HG02973 (cell line): ENCODE results near the gene VWDE.
"Not testable (repeated sequence)": the region's sequence is repeated elsewhere in the genome, so short reads cannot be mapped to it uniquely, and the experiment has no call there.

Source experiments
- ATAC-seq: cut with Tn5 transposase; IDR thresholded peaks from one replicate; pipeline ENCODE4 v1.9.1; 2021; ENCODE audit warnings: moderate library complexity; ENCODE audit not compliant: unreplicated experiment

The VWDE gene

DNA sequence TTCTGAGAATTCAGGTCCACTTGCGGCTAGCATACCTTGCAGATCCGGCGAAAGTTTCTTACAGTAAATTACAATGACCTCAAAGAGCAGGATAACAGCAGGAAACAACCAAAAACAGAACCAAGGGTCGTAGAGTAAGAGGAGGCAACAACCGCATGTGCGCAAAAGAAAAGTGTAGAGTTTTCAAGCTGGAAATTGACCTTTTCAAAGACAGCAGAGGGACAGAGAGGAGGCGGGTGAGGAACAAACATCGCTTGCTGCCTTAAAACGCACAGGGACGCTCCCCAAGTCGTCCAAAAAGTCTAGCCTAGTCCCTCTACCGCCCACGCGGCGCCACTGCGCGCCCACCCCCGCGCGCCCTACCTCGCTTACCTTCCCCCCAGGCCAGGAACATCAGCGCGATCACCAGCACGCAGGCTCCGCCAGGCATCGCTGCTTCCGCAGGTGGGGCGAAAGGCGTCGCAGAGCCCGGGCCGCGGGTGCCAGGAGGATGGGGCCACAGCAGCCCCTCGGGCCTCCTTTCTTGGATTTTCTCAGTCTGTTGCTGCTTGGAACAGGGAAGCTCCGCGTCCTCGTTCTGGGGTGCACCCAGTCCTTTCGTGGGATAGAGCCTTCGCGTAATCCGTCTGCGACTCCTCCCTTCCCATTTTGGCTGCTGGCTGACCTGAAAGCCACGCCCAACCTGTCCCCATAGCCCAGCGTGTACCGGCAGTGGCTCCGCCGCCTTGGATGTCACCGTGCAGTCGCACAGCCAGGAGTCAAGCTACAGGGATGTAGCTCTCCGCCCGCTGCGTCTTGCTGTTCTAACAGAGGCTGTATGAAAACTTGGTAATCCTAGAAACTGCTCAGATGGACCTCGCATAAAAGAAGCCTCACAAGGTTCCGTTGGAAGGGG, at the start of gene VWDE:
Gene VWDE (minus strand): TSS at position 579 of the 895 bp plus-strand sequence. CDS start 149 bp downstream, at position 430.
- ATAC-seq, result peak; percentile 48

DNA sequence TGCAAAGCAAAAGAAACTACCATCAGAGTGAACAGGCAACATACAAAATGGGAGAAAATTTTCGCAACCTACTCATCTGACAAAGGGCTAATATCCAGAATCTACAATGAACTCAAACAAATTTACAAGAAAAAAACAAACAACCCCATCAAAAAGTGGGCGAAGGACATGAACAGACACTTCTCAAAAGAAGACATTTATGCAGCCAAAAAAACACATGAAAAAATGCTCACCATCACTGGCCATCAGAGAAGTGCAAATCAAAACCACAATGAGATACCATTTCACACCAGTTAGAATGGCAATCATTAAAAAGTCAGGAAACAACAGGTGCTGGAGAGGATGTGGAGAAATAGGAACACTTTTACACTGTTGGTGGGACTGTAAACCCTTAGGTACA, 49.5 kb upstream of the VWDE start:
- ATAC-seq, result not testable (repeated sequence)

DNA sequence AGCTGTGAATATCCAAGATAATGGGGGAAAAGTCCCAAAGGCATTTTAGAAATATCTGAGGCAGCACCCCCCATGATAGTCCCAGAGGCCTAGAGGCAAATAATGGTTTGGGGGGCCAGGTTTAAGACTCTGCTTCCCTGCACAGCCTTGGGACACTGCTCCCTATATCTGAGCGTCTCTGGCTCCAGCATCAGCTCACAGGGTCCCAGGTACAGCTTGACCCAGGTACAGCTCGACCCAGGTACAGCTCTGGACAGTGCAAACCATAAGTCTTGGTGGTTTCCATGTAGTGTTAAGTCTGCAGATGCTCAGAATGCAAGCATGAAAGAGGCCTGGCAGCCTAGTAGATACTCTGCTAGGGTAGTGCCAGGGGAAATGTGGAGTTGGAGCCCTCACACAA, 47.0 kb upstream of the VWDE start:
- no peak for ATAC-seq

DNA sequence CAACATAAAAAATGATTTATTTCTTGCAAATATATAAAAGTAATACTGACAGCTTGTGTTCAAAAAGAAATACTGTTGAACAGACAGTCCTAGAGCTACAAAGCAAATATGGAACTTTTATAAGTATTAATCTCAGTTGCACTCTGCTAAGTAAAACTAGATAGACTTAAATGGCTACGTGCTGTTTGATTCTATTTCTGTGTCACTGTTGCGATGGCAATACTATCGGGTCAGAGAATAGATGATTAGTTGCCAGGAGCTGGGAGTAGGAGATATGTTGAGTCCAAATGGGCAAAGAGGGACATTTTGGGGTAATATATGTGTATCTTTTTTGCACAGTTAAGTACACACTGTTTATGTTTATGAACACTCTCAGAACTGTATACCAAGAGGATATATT, 41.1 kb upstream of the VWDE start:
- no peak for ATAC-seq

DNA sequence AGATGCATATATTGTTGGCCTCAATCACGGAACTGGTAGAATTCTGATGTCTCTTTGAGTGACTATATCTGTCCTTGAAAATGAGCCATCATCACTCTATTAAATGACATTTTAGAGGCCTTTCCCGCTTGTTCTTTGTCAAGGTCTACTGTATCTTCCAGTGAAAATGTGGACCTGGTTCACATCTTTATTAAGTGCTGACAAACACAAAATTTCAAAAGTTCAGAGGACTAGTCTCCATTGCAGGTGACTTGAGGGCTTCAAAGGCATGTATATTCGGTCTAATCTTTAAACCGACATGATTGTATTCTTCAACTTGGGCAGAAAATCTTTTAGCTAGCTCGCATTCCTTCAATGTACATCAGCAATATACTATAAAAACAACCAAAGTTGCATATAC, 36.6 kb upstream of the VWDE start:
- no peak for ATAC-seq

- ATAC-seq, result no peak
Observed at GRCh38 chr7:12436896-12437535, 33.4 kb upstream of the VWDE start.

- no peak for ATAC-seq
Observed at GRCh38 chr7:12436126-12436525, 32.5 kb upstream of the VWDE start.

DNA sequence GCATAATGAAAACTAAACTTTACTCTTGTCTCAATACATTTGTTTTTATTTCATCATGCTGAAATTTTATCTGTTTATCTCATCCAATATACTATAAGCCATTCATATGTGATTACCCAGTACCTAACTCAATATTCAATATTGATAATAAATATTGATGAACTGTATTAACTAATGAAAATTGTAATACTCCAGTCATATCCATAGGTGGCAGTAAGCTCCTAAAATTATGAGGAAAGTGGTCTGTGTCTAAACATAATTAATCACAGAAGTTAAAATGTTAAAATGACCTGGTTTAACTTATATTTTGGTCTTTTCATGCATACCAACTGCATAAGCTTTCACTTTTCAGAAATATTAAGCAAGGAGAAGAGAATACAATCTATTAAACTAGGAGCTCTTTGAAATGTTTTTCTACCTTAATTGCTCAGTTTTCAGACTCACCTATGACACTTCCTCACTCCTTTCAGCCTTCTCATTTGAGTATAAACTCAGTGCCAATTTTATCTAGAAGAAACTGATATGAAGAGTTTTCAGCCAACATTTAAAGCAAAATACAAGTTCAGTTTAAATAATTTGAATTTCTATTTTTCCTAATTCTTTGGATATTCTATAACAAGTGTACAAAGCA, 30.5 kb upstream of the VWDE start:
- no peak for ATAC-seq

- ATAC-seq, result no peak
Observed at GRCh38 chr7:12431886-12432556, 28.4 kb upstream of the VWDE start.

DNA sequence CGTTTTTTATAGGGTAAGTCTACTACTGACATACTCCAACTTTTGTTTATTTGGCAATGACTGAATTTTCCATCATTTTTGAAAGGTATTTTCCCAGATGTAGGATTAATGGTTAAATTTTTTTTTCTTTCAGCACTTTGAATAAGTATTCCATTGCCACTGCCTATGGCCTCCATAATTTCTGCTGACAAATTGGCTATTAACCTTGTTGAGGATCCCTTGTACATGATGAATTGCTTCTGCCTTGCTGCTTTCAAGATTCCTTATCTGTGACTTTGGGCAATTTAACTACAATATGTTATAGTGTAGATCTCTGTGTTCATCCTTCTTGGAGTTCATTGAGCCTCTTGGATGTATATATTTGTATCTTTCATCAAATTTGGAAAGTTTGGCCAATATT, 21.6 kb upstream of the VWDE start:
- ATAC-seq, result no peak

GRCh38 chr7:12423997-12424745, 20.5 kb upstream of the VWDE start:
- no peak for ATAC-seq

DNA sequence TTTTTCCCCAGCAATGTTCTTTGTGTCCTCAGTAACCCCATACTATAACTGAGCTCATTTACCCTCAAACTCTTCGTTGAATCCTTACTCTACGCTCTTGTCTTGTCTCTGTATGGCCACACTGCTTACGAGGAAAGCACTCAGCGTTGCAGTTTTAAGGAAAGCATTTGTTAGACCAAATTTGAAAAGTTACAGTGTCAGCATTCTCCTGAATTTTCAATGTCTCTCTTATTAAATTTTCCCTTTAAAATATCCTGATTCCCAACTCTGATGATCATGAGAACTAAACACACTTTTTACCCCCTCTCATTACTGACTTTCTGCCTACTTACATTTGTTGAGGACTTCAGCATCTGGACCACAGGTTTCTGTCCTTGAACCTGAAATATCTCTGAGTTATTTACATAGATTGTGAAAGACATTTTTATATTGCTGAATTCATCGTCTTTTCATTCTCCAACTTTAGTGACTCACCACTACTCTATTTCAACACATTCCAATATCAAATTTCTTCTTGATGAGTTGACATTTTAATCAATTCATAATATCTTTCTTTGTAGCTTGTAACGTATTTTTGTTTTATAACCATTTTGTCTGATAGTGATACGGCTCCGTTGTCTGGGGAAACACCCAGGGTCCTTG, 19.8 kb upstream of the VWDE start:
- ATAC-seq, result no peak

GRCh38 chr7:12422554-12423320, 19.1 kb upstream of the VWDE start:
- no peak for ATAC-seq

GRCh38 chr7:12418452-12418851, 14.8 kb upstream of the VWDE start:
- ATAC-seq, result no peak

- no peak for ATAC-seq
Observed at GRCh38 chr7:12415072-12415471, 11.4 kb upstream of the VWDE start.

DNA sequence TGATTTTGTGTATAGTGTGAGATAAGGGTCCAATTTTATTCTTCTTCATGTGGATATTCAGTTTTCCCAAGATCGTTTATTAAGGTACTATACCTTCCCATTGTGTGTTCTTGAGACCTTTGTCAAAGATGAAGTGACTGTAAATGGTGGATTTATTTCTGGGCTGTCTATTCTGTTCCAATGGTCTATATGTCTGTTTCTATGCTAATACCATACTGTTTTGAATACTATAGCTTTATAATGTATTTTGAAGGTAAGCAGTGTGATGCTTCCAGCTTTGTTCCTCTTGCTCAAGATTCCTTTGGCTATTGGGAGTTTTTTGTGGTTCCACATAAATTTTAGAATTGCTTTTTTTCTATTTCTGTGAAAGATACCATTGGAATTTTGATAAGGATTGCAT, 8.7 kb upstream of the VWDE start:
- ATAC-seq, result no peak

GRCh38 chr7:12410523-12410922, 6.9 kb upstream of the VWDE start:
- ATAC-seq, result no peak

GRCh38 chr7:12409097-12409711, 5.5 kb upstream of the VWDE start:
- no peak for ATAC-seq

GRCh38 chr7:12407652-12408051, 4.0 kb upstream of the VWDE start:
- not testable (repeated sequence) for ATAC-seq
